ENCODE results near the gene GDF7.

GDF7 gene

DNA sequence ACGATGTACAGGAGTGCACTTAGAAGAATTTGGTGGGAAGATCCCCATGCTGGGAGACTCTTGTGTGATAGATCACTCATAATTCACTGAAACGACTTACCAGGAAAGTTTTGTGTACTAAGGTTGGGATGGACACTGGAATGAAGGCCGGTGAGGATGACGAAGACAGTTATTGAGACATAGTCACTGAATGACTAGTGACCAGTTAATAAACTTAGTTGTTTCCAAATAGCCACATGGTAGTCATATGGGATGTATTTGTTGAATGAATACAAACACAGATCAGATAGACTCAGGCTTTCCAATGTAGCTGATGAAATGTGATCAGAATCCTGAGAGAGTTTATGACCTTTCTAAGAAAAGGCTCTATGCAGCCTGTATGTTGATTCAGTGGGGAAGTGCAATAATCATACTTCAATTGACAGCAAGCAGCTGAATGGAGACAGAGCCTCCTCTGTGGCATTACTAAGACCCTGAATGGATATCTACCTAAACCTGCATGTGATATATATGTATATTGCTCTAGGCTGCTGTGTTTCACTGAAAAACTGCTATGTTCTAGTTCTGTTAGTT, 20.4 kb downstream of the GDF7 start:
- TF ChIP-seq, protein P1, sequence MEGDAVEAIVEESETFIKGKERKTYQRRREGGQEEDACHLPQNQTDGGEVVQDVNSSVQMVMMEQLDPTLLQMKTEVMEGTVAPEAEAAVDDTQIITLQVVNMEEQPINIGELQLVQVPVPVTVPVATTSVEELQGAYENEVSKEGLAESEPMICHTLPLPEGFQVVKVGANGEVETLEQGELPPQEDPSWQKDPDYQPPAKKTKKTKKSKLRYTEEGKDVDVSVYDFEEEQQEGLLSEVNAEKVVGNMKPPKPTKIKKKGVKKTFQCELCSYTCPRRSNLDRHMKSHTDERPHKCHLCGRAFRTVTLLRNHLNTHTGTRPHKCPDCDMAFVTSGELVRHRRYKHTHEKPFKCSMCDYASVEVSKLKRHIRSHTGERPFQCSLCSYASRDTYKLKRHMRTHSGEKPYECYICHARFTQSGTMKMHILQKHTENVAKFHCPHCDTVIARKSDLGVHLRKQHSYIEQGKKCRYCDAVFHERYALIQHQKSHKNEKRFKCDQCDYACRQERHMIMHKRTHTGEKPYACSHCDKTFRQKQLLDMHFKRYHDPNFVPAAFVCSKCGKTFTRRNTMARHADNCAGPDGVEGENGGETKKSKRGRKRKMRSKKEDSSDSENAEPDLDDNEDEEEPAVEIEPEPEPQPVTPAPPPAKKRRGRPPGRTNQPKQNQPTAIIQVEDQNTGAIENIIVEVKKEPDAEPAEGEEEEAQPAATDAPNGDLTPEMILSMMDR (IDR thresholded peaks at IDR 0.05; ENCODE audit: low read depth, low read length) = no peak
- TF ChIP-seq, protein P2, sequence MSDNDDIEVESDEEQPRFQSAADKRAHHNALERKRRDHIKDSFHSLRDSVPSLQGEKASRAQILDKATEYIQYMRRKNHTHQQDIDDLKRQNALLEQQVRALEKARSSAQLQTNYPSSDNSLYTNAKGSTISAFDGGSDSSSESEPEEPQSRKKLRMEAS (IDR thresholded peaks at IDR 0.05; ENCODE audit: low read depth, low read length) = no peak
- TF ChIP-seq POLR2A (IDR thresholded peaks at IDR 0.05; ENCODE audit: extremely low read depth, insufficient read length) = no peak
- no peak for TF ChIP-seq MYC (IDR thresholded peaks at IDR 0.05; ENCODE audit: low read depth, low read length)
- no peak for DNase-seq (ENCODE audit: low read depth)
- H3K4me3 ChIP-seq (ENCODE audit: low read depth, low read length) = no peak overlapping the region

DNA sequence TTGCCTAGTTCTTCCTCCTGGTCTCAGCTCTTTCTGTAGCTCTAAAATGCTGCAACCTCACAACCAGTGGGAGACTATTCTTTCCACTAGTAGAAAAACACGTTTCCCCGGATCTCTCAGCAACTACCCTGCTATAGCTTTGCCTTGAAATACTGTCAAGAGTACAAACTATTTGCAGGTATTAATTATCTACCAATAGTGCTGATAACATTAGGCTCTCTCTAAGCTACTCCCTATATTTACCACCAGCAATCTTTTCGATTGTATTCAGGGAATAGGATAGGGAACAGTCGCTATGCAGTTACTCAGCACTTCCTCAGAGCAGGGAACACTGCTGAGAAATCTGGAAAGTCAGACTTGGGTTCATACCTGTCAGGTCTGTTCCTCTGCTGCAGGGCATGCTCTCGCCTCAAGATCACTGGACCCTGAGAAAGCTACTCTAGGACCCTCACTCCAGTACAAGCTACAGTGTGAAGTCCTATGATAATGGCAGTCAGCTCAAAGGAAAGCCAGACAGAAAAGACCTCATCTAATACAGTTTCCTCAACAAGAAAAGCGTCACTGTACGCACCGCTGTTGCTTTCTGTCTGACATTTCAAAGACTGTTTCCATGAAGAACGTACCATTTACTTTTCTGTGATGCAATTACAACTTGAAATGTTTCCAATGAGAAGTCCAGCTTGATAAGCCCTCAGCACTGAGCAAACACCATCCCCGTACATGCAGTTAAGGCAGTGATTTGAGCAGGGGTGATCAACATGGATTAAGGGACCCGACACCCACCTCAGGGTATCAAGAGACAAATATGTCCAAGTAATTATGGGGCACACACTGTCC, 22.7 kb downstream of the GDF7 start:
- H3K4me3 ChIP-seq (ENCODE audit: low read depth, low read length) = no peak overlapping the region
- TF ChIP-seq, protein P1 (IDR thresholded peaks at IDR 0.05; ENCODE audit: low read depth, low read length) = no peak
- TF ChIP-seq MYC (IDR thresholded peaks at IDR 0.05; ENCODE audit: low read depth, low read length) (no peak), POLR2A (IDR thresholded peaks at IDR 0.05; ENCODE audit: extremely low read depth, insufficient read length) (no peak)
- TF ChIP-seq, protein P2 (IDR thresholded peaks at IDR 0.05; ENCODE audit: low read depth, low read length) = no peak
- no peak for DNase-seq (ENCODE audit: low read depth)

DNA sequence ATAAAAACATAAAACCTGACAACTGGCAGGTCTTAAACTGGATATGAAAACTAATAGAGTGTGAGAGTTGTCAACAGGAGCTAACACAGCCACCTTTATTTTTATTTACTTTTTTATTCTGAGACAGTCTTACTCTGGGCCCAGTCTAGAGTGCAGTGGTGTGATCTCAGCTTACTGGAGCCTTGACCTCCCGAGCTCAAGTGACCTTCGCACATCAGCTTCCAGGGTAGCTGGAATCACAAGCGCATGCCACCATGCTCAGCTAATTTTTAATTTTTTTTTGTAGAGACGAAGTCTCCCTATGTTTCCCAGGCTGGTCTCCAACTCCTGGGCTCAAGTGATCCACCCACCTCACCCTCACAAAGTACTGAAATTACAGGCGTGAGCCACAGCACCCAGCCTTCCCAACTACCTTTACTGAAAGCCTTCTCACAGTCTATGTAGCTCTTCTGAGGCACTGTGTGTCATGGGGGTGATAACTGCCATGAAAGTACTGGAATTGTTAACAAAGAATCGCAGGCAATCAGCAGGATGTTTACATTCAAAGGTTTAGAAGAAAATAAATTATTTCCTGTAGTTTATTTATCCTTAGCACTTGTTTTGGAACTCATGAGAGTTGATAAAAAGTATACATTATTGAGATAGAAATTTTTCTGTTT, 24.3 kb downstream of the GDF7 start:
- H3K4me3 ChIP-seq (ENCODE audit: low read depth, low read length) = no peak overlapping the region
- DNase-seq (ENCODE audit: low read depth) = no peak
- TF ChIP-seq, protein P1 (IDR thresholded peaks at IDR 0.05; ENCODE audit: low read depth, low read length) = no peak
- TF ChIP-seq MYC (IDR thresholded peaks at IDR 0.05; ENCODE audit: low read depth, low read length) (no peak), POLR2A (IDR thresholded peaks at IDR 0.05; ENCODE audit: extremely low read depth, insufficient read length) (no peak)
- TF ChIP-seq, protein P2 (IDR thresholded peaks at IDR 0.05; ENCODE audit: low read depth, low read length) = no peak

DNA sequence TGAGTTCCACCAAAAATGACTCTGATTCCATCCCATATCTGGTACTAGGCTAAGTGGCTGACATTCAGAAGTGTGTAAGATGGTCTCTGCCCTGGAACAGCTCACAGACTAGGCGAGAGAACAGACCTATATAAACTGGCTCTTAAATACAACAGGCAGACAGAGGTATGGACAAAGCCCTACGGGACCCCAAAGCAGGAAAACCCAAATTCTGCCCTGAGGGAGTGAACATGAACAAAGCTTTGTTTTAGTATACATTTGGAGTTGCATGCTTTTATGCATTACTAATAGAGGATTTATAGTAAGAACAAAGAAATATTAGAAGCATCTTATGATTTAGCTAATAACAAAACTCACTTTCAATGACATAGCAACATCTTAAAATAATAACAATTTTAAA, 25.1 kb downstream of the GDF7 start:
- DNase-seq (ENCODE audit: low read depth) = no peak
- no peak overlapping the region for H3K4me3 ChIP-seq (ENCODE audit: low read depth, low read length)
- TF ChIP-seq, protein P1 (IDR thresholded peaks at IDR 0.05; ENCODE audit: low read depth, low read length) = no peak
- TF ChIP-seq MYC (IDR thresholded peaks at IDR 0.05; ENCODE audit: low read depth, low read length) (no peak), POLR2A (IDR thresholded peaks at IDR 0.05; ENCODE audit: extremely low read depth, insufficient read length) (no peak)
- TF ChIP-seq, protein P2 (IDR thresholded peaks at IDR 0.05; ENCODE audit: low read depth, low read length) = no peak

DNA sequence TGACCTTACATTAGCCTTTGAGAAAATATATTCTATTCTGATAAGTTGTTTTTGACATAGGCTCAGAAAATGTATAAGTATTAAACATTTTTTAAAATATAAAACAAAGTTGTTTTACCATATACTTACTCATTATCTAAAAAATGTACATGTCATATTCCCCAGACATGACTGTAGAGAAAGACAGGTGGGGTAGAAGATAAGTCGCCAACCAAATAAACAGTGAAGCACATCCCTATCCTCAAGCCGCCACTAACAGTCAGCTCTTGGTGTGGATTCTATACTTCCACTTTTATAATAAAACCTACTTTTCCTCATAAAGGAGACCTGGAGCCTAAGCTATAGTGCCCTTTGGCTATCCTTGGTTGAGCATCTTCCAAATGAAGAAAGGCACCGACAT, 26.4 kb downstream of the GDF7 start:
- TF ChIP-seq, protein P2 (IDR thresholded peaks at IDR 0.05; ENCODE audit: low read depth, low read length) = no peak
- no peak for TF ChIP-seq POLR2A (IDR thresholded peaks at IDR 0.05; ENCODE audit: extremely low read depth, insufficient read length)
- TF ChIP-seq MYC (IDR thresholded peaks at IDR 0.05; ENCODE audit: low read depth, low read length) = no peak
- TF ChIP-seq, protein P1 (IDR thresholded peaks at IDR 0.05; ENCODE audit: low read depth, low read length) = no peak
- H3K4me3 ChIP-seq (ENCODE audit: low read depth, low read length) = no peak overlapping the region
- no peak for DNase-seq (ENCODE audit: low read depth)

Data from NB4 (cell line).